ENCODE data around the gene GPR183.
"Not testable (repeated sequence)": the region's sequence is repeated elsewhere in the genome, so short reads cannot be mapped to it uniquely, and the experiment has no call there.

Gene GPR183

DNA sequence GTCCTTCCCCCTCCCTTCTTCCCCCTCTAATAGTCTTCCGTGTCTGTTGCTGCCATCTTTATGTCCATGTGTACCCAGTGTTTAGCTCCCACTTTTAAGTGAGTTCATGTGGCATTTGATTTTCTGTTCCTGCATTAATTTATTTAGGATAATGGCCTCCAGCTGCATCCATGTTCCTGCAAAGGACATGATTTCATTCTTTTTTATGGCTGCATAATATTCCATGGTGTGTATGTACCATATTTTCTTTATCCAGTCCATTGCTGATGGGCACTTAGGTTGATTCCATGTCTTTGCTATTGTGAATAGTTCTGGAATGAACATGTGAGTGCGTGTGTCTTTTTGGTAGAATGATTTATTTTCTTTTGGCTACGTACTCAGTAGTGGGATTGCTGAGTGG is 58.0 kb downstream of the GPR183 start:
- DNase-seq (ENCODE audit: low read depth in 2 of 2), result not testable (repeated sequence)

DNA sequence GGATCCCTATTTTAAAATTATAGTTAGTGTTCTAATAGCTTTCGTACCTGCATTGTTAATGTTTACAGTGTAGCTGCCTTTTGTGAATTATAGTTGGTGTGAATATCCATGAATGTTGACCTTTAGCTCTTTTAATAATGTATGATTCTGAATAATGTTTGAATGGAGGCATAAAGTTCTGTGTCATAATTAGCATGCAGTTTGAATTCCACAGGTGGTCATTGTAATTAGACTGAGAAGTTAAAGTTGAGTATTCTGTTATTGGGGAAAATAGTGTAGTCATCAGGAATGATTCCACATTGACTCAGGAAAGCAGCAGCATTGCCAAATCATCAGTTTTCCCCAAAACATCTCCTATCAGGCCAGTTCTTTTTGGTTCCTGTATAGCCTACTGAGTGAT is 61.1 kb downstream of the GPR183 start:
- no peak for DNase-seq (ENCODE audit: low read depth in 2 of 2)
